HepG2 (cell line): ENCODE results near the gene SATB1.

ENCODE experiments used
- MEF2D ChIP-seq: sonication (generic); formaldehyde crosslinking; IDR thresholded peaks from 2 replicates; pipeline ENCODE4 v1.5.1; 2020; ENCODE audit warnings: mild to moderate bottlenecking, missing genetic modification reagents
- POLR2AphosphoS2 ChIP-seq: IDR thresholded peaks from 2 replicates; pipeline ENCODE4 v1.6.1; 2011; ENCODE audit warnings: low read depth, low read length, improper control_type of control experiment
- ZBTB2 ChIP-seq: sonication (generic); formaldehyde crosslinking; IDR thresholded peaks from 2 replicates; pipeline ENCODE4 v1.8.0; 2022; ENCODE audit warnings: low read depth, missing genetic modification reagents
- ZNF124 ChIP-seq: sonication (generic); formaldehyde crosslinking; IDR thresholded peaks from 2 replicates; pipeline ENCODE4 v1.4.0; 2020; ENCODE audit warnings: missing genetic modification reagents
- ZNF766 ChIP-seq: sonication (generic); formaldehyde crosslinking; IDR thresholded peaks from 2 replicates; pipeline ENCODE4 v1.5.0; 2020; ENCODE audit warnings: missing genetic modification reagents, borderline replicate concordance

GRCh38 chr3:18426597-18427193, 1.6 kb upstream of the SATB1 start:
- TF ChIP-seq ZBTB2 (CRISPR knock-in tag) (no peak), ZNF124 (CRISPR knock-in tag) (no peak), POLR2AphosphoS2 (no peak), MEF2D (CRISPR knock-in tag) (no peak), ZNF766 (no peak)
